IPS-18c (cell line): ENCODE data around the gene EFCAB7.

Experiments
- H3K4me3 ChIP-seq: 2 replicates; pipeline ENCODE4 v1.7.0; 2013; ENCODE audit warnings: low read depth, mild to moderate bottlenecking, low read length, moderate library complexity; ENCODE audit not compliant: insufficient read depth
- H3K9me3 ChIP-seq: one replicate; pipeline ENCODE4 v1.6.1; 2013; ENCODE audit warnings: mild to moderate bottlenecking, low read length, moderate library complexity; ENCODE audit not compliant: control insufficient read depth, insufficient read depth

EFCAB7 gene

GRCh38 chr1:63618011-63618410 lies 94.7 kb downstream of the EFCAB7 start:
- Histone ChIP-seq H3K9me3 (no peaks in the 10 kb centered on the region), H3K4me3 (no peak overlapping the region)

- H3K9me3 ChIP-seq, result no peaks in the 10 kb centered on the region
- no peak overlapping the region for H3K4me3 ChIP-seq
Observed at GRCh38 chr1:63619558-63619957, 96.2 kb downstream of the EFCAB7 start.

- H3K9me3 ChIP-seq, result no peaks in the 10 kb centered on the region
- no peak overlapping the region for H3K4me3 ChIP-seq
Observed at GRCh38 chr1:63620671-63621070, 97.3 kb downstream of the EFCAB7 start.

- Histone ChIP-seq H3K9me3 (no peaks in the 10 kb centered on the region), H3K4me3 (no peak overlapping the region)
Observed at GRCh38 chr1:63621075-63621474, 97.8 kb downstream of the EFCAB7 start.

- no peak overlapping the region for H3K4me3 ChIP-seq
- no peaks in the 10 kb centered on the region for H3K9me3 ChIP-seq
Observed at GRCh38 chr1:63621698-63622097, 98.4 kb downstream of the EFCAB7 start.
